ENCODE data around the gene UNC5C. TPM values are rescaled to one million over a fixed set of nuclear protein-coding genes. Genes with fewer than 3 reads are reported as not detected.

The UNC5C gene
- total RNA-seq, 1 donor from 2014 or later, result 2.0 TPM

DNA sequence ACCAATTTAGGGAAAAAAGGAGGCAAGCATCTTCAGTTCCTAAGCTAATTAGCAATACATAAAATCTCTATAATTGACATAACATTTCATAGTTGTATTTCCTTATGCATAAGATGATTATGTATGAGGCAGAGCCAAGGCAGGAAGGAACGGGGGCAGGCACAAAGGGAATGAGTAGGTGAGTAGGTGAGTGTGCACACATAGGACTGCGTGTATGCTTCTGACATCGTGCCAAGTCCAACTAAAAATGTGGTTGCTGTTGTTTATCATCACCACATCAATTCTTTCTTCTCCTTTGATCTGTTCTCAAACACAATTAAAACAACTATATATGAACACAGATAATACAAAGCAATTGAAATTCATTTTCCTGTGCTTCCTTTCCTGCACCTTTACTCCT lies 131.2 kb downstream of the UNC5C start:
- no peak for DNase-seq
- peaks cover 2% of the 10 kb centered on the region for H3K4me1 ChIP-seq
- no peak overlapping the region for H3K4me3 ChIP-seq
- H3K27ac ChIP-seq (replicated peaks), result no peak overlapping the region
- intact Hi-C loops (cut with micrococcal nuclease), result no loop called here
- no peaks in the 10 kb centered on the region for H3K36me3 ChIP-seq
- TF ChIP-seq, protein P1, sequence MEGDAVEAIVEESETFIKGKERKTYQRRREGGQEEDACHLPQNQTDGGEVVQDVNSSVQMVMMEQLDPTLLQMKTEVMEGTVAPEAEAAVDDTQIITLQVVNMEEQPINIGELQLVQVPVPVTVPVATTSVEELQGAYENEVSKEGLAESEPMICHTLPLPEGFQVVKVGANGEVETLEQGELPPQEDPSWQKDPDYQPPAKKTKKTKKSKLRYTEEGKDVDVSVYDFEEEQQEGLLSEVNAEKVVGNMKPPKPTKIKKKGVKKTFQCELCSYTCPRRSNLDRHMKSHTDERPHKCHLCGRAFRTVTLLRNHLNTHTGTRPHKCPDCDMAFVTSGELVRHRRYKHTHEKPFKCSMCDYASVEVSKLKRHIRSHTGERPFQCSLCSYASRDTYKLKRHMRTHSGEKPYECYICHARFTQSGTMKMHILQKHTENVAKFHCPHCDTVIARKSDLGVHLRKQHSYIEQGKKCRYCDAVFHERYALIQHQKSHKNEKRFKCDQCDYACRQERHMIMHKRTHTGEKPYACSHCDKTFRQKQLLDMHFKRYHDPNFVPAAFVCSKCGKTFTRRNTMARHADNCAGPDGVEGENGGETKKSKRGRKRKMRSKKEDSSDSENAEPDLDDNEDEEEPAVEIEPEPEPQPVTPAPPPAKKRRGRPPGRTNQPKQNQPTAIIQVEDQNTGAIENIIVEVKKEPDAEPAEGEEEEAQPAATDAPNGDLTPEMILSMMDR (IDR thresholded peaks at IDR 0.05; ENCODE audit: borderline replicate concordance), result no peak
- no peaks in the 10 kb centered on the region for H3K27me3 ChIP-seq (ENCODE audit: low read depth)
- no peaks in the 10 kb centered on the region for H3K9me3 ChIP-seq (replicated peaks)

DNA sequence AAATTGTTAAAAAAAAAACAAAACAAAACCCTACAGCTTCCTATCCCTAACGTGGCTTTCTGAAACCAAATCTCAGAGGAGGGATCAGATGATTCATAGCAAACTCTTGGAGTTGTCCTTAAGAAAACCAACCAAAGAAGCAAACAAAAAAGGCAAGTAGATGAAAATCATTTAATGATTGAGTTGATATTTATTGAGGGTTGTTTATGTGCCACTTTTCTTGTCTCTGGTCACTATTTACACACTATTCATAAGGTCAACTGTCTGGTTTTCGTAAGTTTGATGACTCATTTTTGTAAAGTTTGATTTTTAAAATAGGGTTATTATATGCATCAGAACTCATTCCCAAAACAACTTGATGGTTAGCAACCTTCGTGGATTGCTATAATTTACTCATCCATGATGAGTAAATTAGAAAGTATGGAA lies 133.4 kb downstream of the UNC5C start:
- H3K27me3 ChIP-seq (ENCODE audit: low read depth), result no peaks in the 10 kb centered on the region
- TF ChIP-seq, protein P1 (IDR thresholded peaks at IDR 0.05; ENCODE audit: borderline replicate concordance), result no peak
- no peak for DNase-seq
- no peaks in the 10 kb centered on the region for H3K36me3 ChIP-seq
- peak overlapping the region; percentile 12 for H3K27ac ChIP-seq (replicated peaks)
- no peak overlapping the region for H3K4me3 ChIP-seq
- peaks cover 2% of the 10 kb centered on the region for H3K4me1 ChIP-seq
- H3K9me3 ChIP-seq (replicated peaks), result no peaks in the 10 kb centered on the region
- intact Hi-C loops (cut with micrococcal nuclease), result no loop called here

DNA sequence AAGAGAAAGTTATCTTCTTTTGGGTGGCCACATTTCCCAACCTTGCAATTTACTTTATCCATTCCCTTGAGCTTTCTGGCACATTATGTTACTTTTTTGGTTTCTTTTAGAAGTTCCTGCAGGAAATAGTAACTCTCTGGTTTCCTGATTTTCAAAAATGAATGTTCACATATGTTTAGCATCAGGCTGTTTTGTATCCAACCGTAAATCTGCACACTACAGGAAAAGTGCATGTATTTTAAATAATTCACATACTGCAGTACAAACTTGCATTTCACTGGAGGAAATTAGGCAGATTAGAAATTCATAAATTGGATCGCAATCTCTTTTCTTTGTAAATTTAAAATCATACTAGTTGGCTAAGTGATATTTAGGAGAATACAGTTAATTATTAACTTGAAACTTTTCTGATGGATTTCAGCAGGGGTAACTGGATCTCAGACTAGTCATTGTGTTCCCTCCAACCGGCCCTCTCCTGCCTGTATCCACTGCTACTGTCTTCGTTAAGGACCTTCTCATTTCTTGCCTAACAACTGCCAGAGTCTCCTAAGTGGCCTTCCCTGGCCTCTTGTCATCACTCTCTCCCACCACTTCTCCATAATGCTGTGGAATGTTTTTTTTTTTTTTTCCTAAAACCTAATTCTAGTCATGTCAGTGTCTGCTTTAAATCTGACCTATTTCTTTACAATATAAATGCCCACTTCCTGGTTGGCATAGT lies 137.2 kb downstream of the UNC5C start:
- intact Hi-C loops (cut with micrococcal nuclease), result no loop called here
- DNase-seq, result no peak
- Histone ChIP-seq H3K27ac (replicated peaks) (no peak overlapping the region), H3K4me1 (peaks cover 2% of the 10 kb centered on the region), H3K27me3 (ENCODE audit: low read depth) (no peaks in the 10 kb centered on the region), H3K4me3 (no peak overlapping the region), H3K9me3 (replicated peaks) (no peaks in the 10 kb centered on the region), H3K36me3 (no peaks in the 10 kb centered on the region)
- TF ChIP-seq, protein P1 (IDR thresholded peaks at IDR 0.05; ENCODE audit: borderline replicate concordance), result no peak

DNA sequence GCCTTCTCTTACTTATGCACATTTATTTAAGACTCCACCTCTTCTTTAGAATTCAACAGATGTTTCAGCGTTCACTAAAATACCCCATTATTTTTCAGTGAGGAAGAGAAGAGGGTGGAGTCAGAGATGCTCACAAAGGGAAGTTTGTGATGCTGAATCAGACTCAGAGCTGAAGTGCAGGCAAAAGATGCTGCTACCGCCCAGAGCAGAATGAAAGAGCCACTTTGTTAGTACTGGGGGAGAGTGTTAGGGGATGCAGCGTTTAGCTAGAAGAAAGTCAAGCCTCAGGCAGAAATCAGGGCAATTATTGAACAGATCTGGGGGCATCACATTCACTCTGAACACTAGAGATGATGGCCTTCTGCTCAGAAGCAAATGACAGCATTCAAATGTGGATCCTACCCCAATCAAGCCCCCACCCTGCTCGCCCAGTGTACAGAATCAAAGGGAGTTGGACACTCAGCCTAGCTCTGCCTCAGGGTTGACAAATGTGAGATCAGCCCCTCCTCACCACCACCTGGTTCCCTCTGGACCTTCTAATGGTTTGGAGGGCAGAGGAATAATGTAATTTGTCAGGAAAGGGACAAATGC lies 138.3 kb downstream of the UNC5C start:
- Histone ChIP-seq H3K36me3 (no peaks in the 10 kb centered on the region), H3K4me3 (no peak overlapping the region), H3K9me3 (replicated peaks) (no peaks in the 10 kb centered on the region), H3K4me1 (peaks cover under 1% of the 10 kb centered on the region), H3K27me3 (ENCODE audit: low read depth) (no peaks in the 10 kb centered on the region), H3K27ac (replicated peaks) (no peak overlapping the region)
- intact Hi-C loops (cut with micrococcal nuclease), result no loop called here
- no peak for DNase-seq
- TF ChIP-seq, protein P1 (IDR thresholded peaks at IDR 0.05; ENCODE audit: borderline replicate concordance), result no peak

DNA sequence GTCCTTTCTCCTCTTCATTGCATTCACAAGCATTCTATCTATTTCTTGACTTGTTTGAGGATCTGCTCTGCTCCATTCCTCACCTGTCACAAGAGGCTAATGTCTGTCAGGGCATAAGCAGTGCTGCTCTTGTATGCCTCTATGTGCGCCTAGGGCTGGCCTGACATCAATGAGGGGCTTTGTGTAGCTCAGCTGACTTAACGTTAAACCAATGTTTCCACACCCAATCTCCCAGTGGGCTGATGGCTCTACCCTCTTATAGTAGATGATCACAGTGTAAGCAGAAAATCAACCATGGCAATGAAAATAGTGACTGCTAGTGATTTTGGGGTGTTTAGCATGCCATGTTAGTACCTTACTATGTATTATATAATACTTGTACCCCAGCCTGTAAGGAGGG lies 139.0 kb downstream of the UNC5C start:
- intact Hi-C loops (cut with micrococcal nuclease), result no loop called here
- DNase-seq, result no peak
- Histone ChIP-seq H3K36me3 (no peaks in the 10 kb centered on the region), H3K27ac (replicated peaks) (no peak overlapping the region), H3K27me3 (ENCODE audit: low read depth) (no peaks in the 10 kb centered on the region), H3K4me3 (no peak overlapping the region), H3K9me3 (replicated peaks) (no peaks in the 10 kb centered on the region), H3K4me1 (no peaks in the 10 kb centered on the region)
- TF ChIP-seq, protein P1 (IDR thresholded peaks at IDR 0.05; ENCODE audit: borderline replicate concordance), result no peak

Data from left ventricle myocardium inferior (tissue), 1 donor.